ACHN (cell line): ENCODE data around the gene PTPRG.

ENCODE experiments used
- DNase-seq: peaks from one replicate; pipeline ENCODE4 v3.0.0-alpha.2; 2015
- in situ Hi-C: cut with HindIII; loops from 2 replicates; pipeline ENCODE4 v1.10.0; 2017; ENCODE audit warnings: low sequenced_read_pairs, low pct_ligation_motif_present, low pct_unique_long_range_greater_than_20kb

The PTPRG gene

GRCh38 chr3:62131050-62131449, 569.7 kb downstream of the PTPRG start:
- no peak for DNase-seq
- in situ Hi-C loops = no loop called here

DNA sequence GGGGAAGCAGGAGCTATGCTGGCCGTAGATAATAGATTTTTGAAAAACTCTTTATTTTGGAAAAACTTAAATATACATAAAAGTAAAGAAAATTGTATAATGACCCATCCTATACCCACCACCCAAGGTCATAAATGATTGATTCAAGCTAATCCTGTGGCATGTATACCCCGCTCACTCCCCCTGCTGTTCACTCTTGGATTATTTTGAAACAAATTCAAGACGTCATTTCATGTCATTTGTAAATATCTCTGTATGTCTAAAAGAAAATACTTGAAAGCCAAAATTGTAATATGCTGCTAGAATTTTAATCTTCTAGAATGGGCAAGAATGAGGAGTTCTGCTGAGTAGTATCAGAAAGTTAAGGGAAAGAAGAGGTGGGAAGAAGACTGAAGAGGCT, 570.2 kb downstream of the PTPRG start:
- in situ Hi-C loops = no loop called here
- peak; percentile 22 for DNase-seq

DNA sequence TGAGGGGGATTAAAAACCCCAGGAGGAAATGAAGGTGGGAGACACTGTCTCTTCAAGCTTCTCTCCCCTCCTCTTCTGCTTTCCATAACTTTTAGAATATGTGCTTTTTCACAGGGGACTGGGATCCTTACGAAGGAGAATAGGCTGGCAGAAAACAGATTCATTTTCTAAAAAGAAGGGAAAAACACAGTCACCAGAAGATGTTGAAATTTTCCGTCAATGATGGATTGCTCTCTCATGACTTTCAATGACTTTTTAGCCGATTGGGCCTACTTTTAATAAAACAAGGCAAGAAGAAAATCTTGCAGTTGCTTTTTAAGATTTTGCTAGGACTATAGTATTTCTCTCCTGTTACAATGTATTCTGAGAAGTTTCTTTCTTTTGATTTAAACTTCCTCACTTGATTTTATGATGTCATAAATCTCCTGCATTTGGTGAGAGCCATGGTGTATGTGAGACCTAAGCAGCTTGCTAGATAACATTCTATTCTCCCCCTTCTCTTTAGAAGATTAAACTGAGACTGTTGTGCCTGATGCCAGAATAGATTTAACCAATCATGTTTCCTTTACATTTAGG, 570.7 kb downstream of the PTPRG start:
- no peak for DNase-seq

DNA sequence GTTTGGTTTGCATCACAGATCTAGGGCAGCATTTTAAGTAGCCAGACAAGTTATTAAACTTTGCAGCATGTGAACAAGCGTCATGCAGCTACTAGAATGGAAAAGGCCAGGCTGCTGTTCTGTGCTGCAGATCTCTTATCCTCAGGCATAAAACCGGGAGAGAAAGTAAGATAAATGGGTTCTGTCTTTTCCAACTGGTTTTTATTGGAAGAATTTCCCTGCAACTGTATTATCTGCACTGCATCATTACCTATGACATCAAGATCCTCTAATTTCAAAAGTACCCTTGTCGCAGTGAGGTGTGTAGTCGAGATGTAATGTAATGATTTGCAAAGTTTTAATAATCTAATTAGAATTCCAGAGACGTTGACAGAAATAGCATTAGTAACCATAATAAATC, 571.6 kb downstream of the PTPRG start:
- in situ Hi-C loops = no loop called here
- DNase-seq = no peak

More for the DNA sequence above, 570.7 kb downstream of the PTPRG start:
- in situ Hi-C loops = no loop called here

GRCh38 chr3:62134061-62134496, 572.7 kb downstream of the PTPRG start:
- in situ Hi-C loops = no loop called here
- no peak for DNase-seq

DNA sequence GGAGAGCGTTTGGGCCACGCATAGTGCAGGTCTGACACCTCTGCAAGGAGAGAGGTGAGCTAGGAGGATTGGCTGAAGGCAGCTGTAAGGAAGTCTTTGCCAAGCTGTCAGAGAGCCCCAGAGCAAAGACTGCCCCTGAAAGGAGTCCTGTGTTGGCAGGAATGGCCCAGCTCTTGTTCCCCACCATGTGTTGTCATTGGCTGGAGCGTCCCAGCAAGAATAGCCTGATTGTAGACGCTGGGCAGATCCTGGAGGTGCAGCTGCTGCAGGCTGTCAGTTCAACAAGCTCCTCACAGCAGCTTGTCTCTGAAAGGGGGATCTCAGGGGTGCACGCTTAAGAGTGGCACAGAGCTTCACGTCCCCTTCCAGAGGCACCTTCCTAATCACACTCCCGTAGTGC, 574.4 kb downstream of the PTPRG start:
- in situ Hi-C loops = no loop called here
- DNase-seq = no peak

- in situ Hi-C loops = no loop called here
- DNase-seq = no peak
These were observed 578.6 kb downstream of the PTPRG start for GRCh38 chr3:62139957-62140356.

DNA sequence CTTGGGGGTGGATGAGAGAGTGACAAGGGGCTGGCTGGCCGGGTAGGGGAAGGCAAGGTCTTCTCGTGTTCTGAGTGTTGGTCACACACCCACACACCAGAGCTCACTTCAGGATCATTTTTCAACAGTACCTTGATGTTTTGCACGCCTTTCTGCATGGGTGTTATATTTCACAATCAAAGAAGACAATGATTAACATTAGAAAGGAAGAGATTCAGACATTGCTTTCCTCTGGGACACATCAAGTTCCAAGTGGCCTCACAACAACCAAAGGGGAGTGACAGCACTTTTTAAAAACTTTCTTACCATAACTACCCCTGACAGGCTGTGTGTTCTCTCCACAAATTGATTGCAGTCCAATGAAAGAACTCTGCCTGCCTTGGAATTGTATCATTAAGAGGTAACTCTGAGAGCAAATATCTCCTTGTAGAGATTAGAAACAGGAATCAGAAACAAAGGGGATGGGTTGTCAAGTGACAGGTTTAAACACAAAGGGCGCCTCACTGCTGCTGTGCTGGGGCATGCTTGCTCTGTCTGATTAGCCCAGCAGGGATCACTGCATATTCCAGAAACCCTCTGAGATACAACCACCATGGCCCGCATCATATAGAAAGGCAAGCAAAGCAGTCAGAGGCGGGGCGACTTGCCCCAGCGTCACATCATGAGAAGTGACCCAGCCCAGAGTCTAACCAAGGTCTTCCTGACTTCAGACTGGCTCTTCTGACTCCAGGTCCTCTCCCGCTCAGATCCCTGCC, 581.1 kb downstream of the PTPRG start:
- no peak for DNase-seq
- in situ Hi-C loops = no loop called here

DNA sequence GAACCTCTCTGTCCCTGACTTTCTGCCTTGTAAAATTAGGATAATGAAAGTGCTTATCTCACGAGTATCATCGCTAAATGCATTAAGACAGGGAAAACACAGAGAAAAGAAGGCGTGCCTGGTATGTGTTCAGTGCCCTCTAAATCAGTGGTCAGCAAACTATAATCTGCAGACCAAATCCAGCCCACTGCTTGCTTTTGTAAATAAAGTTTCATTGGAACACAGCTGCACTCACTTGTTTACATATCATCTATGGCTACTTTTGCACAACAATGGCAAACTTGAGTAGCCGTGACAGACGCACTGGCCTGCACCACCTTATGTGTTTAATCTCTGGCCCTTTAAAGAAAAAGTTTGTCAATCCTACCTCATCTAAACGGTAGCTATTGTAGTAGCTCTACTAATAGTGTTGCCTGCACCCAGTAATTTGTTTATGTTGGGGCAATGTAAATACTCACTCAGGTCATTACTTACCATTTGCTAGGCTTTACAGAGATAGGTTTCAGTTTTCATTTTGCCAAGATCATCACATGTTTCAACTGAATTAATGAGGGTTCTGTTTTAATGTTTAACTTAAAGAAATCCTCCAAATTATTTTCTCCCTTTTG, 582.6 kb downstream of the PTPRG start:
- no peak for DNase-seq

DNA sequence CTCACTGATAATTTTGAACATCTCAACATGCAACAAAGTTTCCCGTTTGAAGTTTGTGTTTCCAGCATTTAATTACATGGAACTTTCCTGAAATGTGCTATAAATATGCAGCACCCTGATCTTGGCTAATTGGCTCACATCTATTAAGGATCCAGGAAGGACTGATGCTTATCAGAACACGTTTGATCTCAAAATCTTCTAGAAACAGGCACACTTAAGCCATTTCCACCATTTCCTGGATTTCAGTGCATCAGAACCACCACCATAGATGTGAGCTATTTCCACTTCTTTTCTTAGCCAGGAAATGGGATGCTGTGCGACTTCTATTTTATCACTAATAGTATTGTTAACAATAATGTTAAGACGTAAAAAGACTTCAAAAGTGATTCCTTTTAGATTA, 583.1 kb downstream of the PTPRG start:
- in situ Hi-C loops = no loop called here

More for the DNA sequence above, 582.6 kb downstream of the PTPRG start:
- in situ Hi-C loops = no loop called here

GRCh38 chr3:62145086-62145757, 583.9 kb downstream of the PTPRG start:
- in situ Hi-C loops = no loop called here
- no peak for DNase-seq

More for the DNA sequence above, 583.1 kb downstream of the PTPRG start:
- DNase-seq = no peak

DNA sequence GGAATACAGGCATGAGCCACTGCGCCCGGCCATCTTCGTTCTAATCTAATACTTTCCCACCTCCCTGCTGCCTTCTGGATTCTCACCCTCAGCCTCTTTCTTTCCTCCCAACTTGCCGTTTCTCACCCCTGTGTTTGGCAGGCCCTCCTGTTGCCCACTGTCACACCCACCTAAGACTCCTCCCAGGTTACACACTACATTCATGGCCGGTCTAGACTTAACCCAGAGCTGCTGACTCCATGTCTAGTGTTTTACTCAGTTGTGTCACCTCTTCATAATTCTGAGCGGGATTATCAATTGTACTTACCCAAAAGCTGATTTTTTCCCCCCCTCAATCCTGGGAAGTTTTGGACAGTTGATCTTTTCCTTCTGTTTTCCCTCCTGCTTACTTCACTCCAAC, 588.2 kb downstream of the PTPRG start:
- DNase-seq = no peak
- in situ Hi-C loops = no loop called here

GRCh38 chr3:62149962-62150361, 588.6 kb downstream of the PTPRG start:
- no peak for DNase-seq
- in situ Hi-C loops = no loop called here

GRCh38 chr3:62151591-62151990, 590.2 kb downstream of the PTPRG start:
- DNase-seq = no peak
- in situ Hi-C loops = no loop called here

DNA sequence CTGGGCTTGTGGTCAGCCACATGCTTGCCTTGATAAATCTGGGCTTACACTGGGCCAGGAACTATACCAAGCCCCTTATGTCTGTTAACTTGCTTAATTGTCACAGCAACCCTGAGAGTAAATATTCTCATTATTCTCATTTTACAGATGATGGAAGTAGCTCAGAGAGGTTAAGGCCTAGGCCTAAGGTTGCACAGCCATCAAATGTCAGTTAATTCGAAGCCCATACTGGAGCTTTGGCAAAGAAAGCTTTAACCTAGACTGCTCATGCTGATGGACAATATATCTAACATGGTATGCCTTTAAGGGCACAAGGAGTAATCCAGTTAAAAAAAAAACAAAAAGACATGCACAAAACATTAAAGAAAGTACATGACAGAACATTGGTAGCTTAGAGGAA, 591.9 kb downstream of the PTPRG start:
- in situ Hi-C loops = no loop called here
- no peak for DNase-seq

- DNase-seq = no peak
- in situ Hi-C loops = no loop called here
These were observed 593.2 kb downstream of the PTPRG start for GRCh38 chr3:62154457-62155148.

- DNase-seq = no peak
- in situ Hi-C loops = no loop called here
These were observed 597.8 kb downstream of the PTPRG start for GRCh38 chr3:62159056-62159708.

DNA sequence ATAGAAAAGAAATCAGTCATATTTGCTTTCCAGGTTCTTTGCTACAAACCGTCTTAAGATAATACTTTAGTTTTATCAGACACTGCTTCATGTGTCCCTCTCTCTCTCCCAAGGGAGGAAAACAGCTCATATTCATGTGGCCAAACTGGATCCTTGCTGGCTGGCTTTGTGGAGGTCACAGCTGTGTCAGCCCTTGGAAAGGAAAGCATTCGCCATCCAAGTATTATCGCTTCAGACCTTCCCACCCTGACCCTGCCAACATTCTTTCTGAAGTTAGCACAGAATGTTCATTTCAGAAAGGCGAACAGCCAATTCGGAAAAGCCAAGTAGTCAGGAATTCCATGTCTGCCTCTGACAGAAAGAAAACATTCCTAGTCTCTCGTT, 598.3 kb downstream of the PTPRG start:
- no peak for DNase-seq
- in situ Hi-C loops = no loop called here
